HS-27A (cell line): ENCODE results near the gene MDC1.
A peak's percentile ranks its signal among the peaks of the same experiment; 100 is the strongest.

Experiments used
- DNase-seq: peaks from one replicate; pipeline ENCODE4 v3.0.0-alpha.2; 2012; ENCODE audit warnings: low read depth, missing footprints

MDC1 gene

GRCh38 chr6:30707281-30707850 lies 9.7 kb downstream of the MDC1 start:
- no peak for DNase-seq

DNA sequence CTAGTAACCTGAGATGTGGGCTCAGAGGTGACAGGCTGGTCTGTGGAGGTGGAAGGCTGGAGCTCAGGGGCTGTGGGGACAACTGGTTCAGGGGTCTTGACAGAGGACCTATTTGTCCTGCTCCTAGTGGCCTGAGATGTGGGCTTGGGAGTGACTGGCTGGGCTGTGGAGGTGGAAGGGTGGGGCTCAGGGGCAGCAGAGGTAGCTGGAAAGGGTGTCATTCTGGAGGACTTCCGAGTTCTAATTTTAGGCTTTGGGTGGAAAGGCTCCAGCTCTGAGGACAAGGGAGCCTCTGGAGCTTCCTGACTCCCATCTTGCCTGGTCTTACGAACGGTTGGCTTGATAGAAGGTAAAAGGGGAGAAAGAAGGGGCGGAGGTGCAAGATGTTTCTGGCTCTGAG lies 11.5 kb downstream of the MDC1 start:
- DNase-seq, result no peak

- DNase-seq, result no peak
Observed at GRCh38 chr6:30703821-30704220, 13.3 kb downstream of the MDC1 start.

DNA sequence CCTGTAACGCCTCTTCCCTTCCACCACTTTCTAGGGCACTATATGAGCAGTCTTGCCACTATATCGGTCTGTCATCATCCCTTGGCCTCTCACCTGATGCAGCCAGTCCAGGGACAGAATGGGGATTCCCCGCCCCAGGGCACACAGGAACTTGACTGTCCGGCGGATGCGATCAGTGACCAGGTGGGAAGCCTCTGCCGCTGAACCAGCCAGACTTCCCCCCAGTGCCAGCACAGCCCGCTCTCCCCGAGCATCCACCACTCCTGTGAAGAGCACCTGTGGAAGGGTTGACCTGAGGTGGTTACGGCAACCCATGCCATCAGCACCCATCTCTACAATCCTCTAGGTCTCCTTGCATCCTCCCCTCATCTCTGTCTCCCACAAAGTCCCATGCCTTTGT lies 14.1 kb downstream of the MDC1 start:
- DNase-seq, result no peak

DNA sequence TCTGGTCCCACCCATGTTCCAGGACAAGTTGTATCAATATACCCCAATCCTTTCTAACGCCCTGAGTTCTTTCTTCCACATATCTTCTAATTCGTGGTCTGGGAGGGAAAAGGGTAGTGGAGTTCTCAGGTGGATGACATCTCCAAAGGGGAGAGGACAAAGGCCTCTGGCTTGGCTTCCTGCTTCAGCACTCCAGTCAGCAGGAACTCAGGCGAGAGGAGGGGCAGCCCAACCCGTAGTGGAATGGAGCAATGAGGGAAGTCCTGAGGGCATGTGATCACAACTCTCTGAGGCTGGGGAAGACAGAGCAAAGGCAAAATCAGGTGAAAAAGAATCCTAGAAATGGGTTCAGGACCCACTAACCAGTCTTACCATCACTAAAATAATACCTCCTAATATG lies 16.7 kb downstream of the MDC1 start:
- no peak for DNase-seq

- no peak for DNase-seq
Observed at GRCh38 chr6:30696432-30696831, 20.6 kb downstream of the MDC1 start.

- DNase-seq, result no peak
Observed at GRCh38 chr6:30691208-30691847, 25.8 kb downstream of the MDC1 start.

DNA sequence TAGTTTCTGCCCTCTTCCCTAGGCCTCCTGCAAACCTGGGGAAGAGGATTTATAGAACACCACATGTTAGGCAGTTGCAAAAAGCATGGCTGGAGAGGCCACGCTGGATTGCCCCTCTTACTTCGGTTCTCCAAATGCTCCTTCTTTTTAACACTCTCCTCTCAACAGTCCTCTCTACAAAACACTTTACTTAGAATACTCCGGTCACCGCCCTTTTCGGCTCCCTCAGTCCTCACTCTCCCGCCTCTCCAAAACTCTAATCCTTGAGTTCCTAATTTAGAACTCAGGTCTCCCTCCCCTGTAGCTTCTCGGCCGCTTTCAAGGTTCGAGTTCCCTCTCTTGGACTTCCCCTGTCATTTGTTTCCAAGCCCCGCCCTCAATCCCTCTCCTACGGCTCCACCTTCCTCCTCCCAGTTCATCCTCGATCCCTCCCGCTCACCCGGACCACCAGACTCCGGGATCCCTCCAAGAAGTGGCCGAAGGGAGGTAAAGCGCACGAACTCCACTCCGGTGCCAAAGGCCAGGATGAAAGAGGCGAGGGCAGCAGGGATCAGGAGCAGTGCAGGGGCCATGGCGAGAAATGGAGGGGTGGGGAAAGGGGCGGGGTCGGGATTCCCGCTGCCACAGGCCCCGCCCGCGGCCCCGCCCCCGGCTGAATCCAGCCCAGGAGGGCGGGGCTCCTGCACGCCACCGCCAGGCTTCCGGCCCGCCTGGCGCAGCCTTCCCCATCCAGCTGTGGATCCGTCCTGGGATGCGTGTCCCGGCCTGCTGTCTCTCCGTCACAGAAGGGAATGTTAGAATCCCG lies 26.5 kb downstream of the MDC1 start, which contains the start of gene NRM:
Gene NRM (minus strand): TSS at position 582 of the 805 bp plus-strand sequence. CDS start 10 bp downstream, at position 572.
- DNase-seq, result peak; percentile 90

- DNase-seq, result no peak
Observed at GRCh38 chr6:30689985-30690384, 27.1 kb downstream of the MDC1 start.

DNA sequence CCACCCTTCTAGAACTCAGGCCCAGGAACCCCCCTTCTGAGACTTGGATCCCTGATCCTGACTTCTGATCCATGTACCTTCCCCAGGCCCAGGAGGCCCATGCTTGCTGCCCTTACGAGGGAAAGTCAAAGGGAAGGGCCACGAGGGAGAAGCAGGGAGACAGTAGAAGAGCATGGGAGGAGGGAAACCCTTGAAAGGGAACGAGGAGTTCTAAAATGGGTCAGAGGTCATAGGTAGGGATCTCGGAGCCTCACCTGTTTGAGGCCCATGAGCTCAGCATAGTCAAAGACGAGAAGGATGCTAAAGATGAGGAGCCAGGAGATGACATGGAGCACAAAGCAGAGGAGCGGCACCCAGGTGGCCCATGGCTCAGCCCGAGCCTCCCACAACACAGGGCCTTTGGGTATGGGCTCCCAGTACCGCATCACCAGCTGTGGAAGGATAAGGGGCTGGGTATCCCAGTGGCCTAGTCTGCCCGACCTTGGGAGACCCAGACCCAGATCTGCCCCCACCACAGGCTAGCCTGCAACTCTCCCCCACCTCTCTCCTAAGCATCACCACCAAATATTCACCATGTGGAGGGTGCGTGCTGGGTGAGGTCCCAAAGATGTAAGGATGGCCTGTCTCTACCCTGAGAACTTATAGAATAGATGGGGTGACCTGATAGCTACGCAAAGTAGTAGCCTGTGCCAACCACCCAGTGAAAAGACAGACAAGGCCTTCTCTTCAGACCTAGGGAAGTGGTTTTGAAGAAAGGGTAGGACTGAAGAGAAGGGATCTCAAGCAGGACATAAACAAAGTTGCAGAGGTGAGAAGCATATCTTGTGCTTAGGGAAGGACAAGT lies 27.8 kb downstream of the MDC1 start:
- DNase-seq, result no peak

GRCh38 chr6:30688569-30688968 lies 28.5 kb downstream of the MDC1 start:
- no peak for DNase-seq

GRCh38 chr6:30687659-30688431 lies 29.2 kb downstream of the MDC1 start:
- DNase-seq, result no peak

DNA sequence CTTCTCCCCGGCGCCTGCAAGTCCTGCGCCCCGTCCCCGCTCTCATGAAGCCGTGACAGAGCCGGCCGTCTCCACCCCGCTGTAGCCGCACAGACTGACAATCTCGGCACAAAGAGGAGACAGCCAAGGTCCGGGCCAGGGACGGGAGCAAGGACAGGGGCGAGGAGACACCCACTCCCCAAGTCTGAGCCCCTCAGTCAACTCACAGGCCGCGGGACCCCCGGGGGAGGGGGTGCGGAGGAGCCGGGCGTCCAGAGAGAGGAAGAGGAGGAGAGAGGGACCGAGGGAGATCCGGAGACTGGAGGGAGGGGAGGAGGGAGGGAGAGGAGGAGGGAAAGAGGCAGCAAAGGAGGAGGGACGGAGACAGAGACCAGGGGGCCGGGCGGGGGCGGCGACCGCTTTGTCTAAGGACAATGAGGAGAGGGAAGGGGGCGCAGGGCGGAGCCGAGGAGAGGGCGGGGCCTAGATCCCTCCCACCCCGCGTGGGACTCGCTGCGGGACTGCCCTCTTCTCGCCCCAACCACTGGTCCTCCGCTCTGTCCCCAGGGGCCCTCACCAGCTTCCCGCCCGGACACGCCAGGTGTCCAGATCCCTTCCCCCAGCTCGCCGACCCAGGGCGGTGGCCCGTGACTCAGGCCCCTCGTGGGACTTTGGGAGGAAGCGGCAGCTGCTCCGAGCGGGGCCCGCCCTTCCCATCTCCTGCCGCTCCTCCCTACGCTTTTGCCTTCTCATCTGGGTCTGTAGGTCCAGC lies 30.0 kb downstream of the MDC1 start:
- peak; percentile 98 for DNase-seq

GRCh38 chr6:30686009-30686907 lies 30.8 kb downstream of the MDC1 start, which contains the start of gene PPP1R18:
PPP1R18 (minus strand) TSS chr6:30686645; CDS start chr6:30686018, 627 bp downstream.
- no peak for DNase-seq

DNA sequence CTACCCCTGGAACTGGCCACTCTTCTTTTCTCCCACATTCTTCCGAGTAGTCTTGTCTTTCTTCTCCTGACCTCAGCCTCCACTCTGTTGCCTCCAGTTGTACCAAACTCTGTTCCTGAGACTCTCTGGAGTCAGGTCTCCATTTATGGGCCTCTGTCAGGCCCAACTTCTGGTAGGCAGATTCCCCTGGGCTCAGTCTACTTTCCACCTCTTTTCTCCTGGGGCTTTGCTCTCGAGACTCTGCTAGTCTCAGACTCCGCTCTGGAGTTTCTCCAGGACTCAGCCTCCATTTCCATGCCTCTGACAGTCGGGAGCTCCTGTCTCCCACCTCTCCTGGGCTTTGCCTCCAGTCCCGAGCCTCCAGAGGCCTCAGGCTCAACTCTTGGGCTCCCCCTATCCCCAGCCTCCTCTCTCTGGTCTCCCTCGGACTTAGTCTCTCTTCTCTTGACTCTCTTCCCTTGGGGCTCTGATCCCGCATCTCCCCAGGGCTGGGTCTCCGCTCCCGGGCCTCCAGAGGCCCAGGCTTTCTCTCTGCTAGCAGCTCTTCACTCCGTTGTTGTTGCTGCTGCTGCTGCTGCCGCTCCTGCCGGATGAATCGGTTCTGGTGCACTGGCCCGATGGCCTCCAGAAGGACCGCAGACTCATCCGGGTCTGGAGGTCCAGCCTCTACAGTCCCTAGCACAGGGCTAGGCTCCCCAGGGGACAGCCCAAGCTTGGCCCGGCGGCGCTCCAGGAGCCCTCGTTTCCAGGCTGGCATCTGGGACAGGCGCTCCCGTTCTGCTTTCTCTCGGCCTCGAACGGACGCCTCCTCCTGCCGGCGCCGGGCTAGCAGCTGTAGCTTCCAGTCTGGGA lies 31.7 kb downstream of the MDC1 start:
- no peak for DNase-seq

DNA sequence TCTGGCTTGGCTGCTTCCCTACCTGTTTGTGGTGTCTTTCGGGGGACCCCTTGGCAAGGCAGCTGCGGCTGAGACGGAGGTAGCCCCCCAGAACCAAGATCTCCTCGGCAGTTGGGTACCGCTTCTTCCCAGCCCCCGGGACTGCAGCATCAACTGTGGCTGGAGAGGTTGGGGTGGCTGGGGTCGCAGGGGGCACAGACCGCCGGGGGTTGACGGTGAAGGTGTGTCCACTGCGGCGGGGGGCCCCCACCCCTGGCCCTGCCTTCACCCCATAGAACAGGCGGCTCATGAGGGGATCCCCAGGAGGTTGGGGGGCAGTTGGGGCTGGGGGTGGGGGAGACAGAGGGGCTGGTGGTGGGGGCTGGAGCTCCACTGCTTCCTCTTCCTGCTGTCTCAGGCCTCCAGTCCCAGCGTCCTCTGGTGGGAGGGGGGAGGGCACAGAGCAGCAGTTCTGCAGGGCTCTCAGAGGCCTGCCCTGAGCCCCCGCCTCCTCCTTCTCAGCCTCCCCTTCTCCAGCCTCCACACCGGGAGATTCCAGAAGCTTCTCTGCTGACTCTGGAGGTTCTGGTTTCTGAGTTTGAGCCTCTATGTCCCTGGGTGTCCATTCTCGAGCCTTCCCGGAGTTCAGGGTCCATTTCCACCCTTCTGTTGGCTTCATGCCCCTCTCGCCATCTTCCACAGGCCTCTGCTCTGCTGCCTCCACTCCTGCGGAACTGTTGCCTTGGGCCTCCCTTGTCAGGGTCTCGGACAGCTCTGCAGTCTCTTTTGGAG lies 32.5 kb downstream of the MDC1 start:
- DNase-seq, result no peak

- no peak for DNase-seq
Observed at GRCh38 chr6:30683980-30684338, 33.1 kb downstream of the MDC1 start.
